Small intestine (tissue), 7 donors: ENCODE data around the gene SLC66A2. TPM values are rescaled to one million over a fixed set of nuclear protein-coding genes. Genes with fewer than 3 reads are reported as not detected.

ENCODE experiments used
- DNase-seq, 2 donors: peaks; one replicate each; pipeline versions ENCODE4 v3.0.0 to v3.0.0-alpha.2; 2013
- FAIRE-seq: peaks from 2 replicates; lab custom pipeline; 2012; peaks lifted over from hg19 to GRCh38; lab: Jason Lieb, UNC
- H3K27ac ChIP-seq, 3 donors: one replicate each; pipeline ENCODE4 v1.5.1; 2013; ENCODE audit warnings: low read length in 2 of 3, mild to moderate bottlenecking in 2 of 3, control low read depth in 1 of 3, inconsistent platforms in 1 of 3, low read depth in 1 of 3, moderate library complexity in 1 of 3
- H3K27me3 ChIP-seq, 3 donors: one replicate each; pipeline ENCODE4 v1.6.1; 2013; ENCODE audit warnings: low read length in 3 of 3, inconsistent platforms in 1 of 3; ENCODE audit not compliant: control insufficient read depth in 3 of 3, insufficient read depth in 3 of 3
- H3K36me3 ChIP-seq, 3 donors: one replicate each; pipeline ENCODE4 v1.6.1; 2013; ENCODE audit warnings: low read length in 3 of 3, inconsistent platforms in 1 of 3, low read depth in 1 of 3, mild to moderate bottlenecking in 1 of 3, moderate library complexity in 1 of 3; ENCODE audit not compliant: control insufficient read depth in 3 of 3, insufficient read depth in 2 of 3
- H3K4me1 ChIP-seq, 3 donors: one replicate each; pipeline ENCODE4 v1.6.1; 2013; ENCODE audit warnings: low read length in 2 of 3, inconsistent platforms in 1 of 3, low read depth in 1 of 3, mild to moderate bottlenecking in 1 of 3, moderate library complexity in 1 of 3; ENCODE audit not compliant: control insufficient read depth in 3 of 3, insufficient read depth in 2 of 3
- H3K4me3 ChIP-seq, 3 donors: one replicate each; pipeline ENCODE4 v1.5.1; 2013; ENCODE audit warnings: low read length in 3 of 3, control low read depth in 1 of 3, inconsistent platforms in 1 of 3, low read depth in 1 of 3, mild to moderate bottlenecking in 1 of 3, moderate library complexity in 1 of 3
- H3K9me3 ChIP-seq, 2 donors: one replicate each; pipeline ENCODE4 v1.6.1; 2013; ENCODE audit warnings: low read depth in 1 of 2, low read length in 1 of 2; ENCODE audit not compliant: control insufficient read depth in 2 of 2, insufficient read depth in 1 of 2
- WGBS, 3 donors: extraction: QIAGEN DNeasy Blood & Tissue Kit; methylation state at CpG; one replicate each; pipeline ENCODE4 v1.1.7; 2013; 5-methylcytosine and 5-hydroxymethylcytosine counted together
- polyA plus RNA-seq, 4 donors: library from polyadenylated mRNA; stranded (reverse) in 3 of 4; unstranded in 1 of 4; fragments of 200-250 nt in 3 of 4; fragments of 120-200 nt in 1 of 4; gene quantifications; one replicate each; pipeline versions ENCODE4 v1.2.1 to v1.2.3, GENCODE V29; 2013
- donor health status: healthy with polysubstance abuse.
- donor health status: control.
- donor health status: control.
- donor health status: Bipolar disorder and iron deficiency.
- donor health status: healthy.

SLC66A2 gene
- polyA plus RNA-seq, 4 donors = 15.0 to 30.3 (median 17.8) TPM

- H3K9me3 ChIP-seq = peaks cover 0 to 49% of the 10 kb centered on the region in 2 donors
- 95 to 98% (median 95%) methylated on average over 11 of the region's 11 CpGs for WGBS, 3 donors
- DNase-seq = no peak
Observed at GRCh38 chr18:79926306-79926705, 25.1 kb downstream of the SLC66A2 start.

GRCh38 chr18:79924814-79925731 is 26.4 kb downstream of the SLC66A2 start:
- Histone ChIP-seq H3K9me3 (peaks cover 0 to 49% of the 10 kb centered on the region in 2 donors), H3K27ac (no peak overlapping the region), H3K36me3 (peaks cover 2 to 53% (median 7%) of the 10 kb centered on the region in 3 donors), H3K4me1 (no peaks in the 10 kb centered on the region), H3K27me3 (no peaks in the 10 kb centered on the region), H3K4me3 (no peak overlapping the region)
- WGBS, 3 donors = 87 to 92% (median 89%) methylated on average over 25 of the region's 25 CpGs
- no peak for FAIRE-seq
- DNase-seq = no peak

More at GRCh38 chr18:79926306-79926705, 25.1 kb downstream of the SLC66A2 start:
- Histone ChIP-seq H3K4me1 (no peaks in the 10 kb centered on the region), H3K4me3 (no peak overlapping the region), H3K27ac (no peak overlapping the region), H3K36me3 (peaks cover 2 to 53% (median 7%) of the 10 kb centered on the region in 3 donors), H3K27me3 (no peaks in the 10 kb centered on the region)
- FAIRE-seq = no peak

- Histone ChIP-seq H3K36me3 (peaks cover 0 to 54% (median 5%) of the 10 kb centered on the region in 3 donors), H3K4me3 (no peak overlapping the region), H3K27ac (no peak overlapping the region), H3K4me1 (no peaks in the 10 kb centered on the region), H3K27me3 (no peaks in the 10 kb centered on the region), H3K9me3 (peaks cover 0 to 44% of the 10 kb centered on the region in 2 donors)
- no peak for FAIRE-seq
- WGBS, 3 donors = 96 to 98% (median 97%) methylated on average over 26 of the region's 26 CpGs
- DNase-seq = no peak
Observed at GRCh38 chr18:79923896-79924585, 27.4 kb downstream of the SLC66A2 start.

GRCh38 chr18:79922971-79923411 is 28.5 kb downstream of the SLC66A2 start:
- WGBS, 3 donors = 88 to 93% (median 89%) methylated on average over 13 to 17 of the region's 17 CpGs
- no peaks in the 10 kb centered on the region for H3K27me3 ChIP-seq
- DNase-seq = no peak
- no peak overlapping the region for H3K27ac ChIP-seq
- H3K9me3 ChIP-seq = peaks cover 0 to 44% of the 10 kb centered on the region in 2 donors
- FAIRE-seq = no peak
- no peak overlapping the region for H3K4me3 ChIP-seq
- H3K36me3 ChIP-seq = peaks cover 0 to 54% (median 7%) of the 10 kb centered on the region in 3 donors
- H3K4me1 ChIP-seq = no peaks in the 10 kb centered on the region

- FAIRE-seq = no peak
- Histone ChIP-seq H3K4me3 (no peak overlapping the region), H3K4me1 (no peaks in the 10 kb centered on the region), H3K27ac (no peak overlapping the region), H3K36me3 (peaks cover 0 to 54% (median 8%) of the 10 kb centered on the region in 3 donors), H3K9me3 (peaks cover 0 to 46% of the 10 kb centered on the region in 2 donors), H3K27me3 (no peaks in the 10 kb centered on the region)
- WGBS, 3 donors = 96 to 98% (median 97%) methylated on average over 23 to 24 of the region's 24 CpGs
- DNase-seq = no peak
Observed at GRCh38 chr18:79921984-79922965, 29.2 kb downstream of the SLC66A2 start.

- H3K27me3 ChIP-seq = no peaks in the 10 kb centered on the region
- H3K4me3 ChIP-seq = no peak overlapping the region
- H3K36me3 ChIP-seq = peaks cover 4 to 61% (median 10%) of the 10 kb centered on the region in 3 donors
- FAIRE-seq = no peak
- peaks cover 0 to 58% of the 10 kb centered on the region in 2 donors for H3K9me3 ChIP-seq
- 98% methylated on average over 19 of the region's 19 CpGs for WGBS, 3 donors
- H3K27ac ChIP-seq = no peak overlapping the region
- no peaks in the 10 kb centered on the region for H3K4me1 ChIP-seq
- DNase-seq = no peak
Observed at GRCh38 chr18:79919089-79919488, 32.4 kb downstream of the SLC66A2 start.

GRCh38 chr18:79918615-79919011 is 32.8 kb downstream of the SLC66A2 start:
- Histone ChIP-seq H3K36me3 (peaks cover 4 to 56% (median 10%) of the 10 kb centered on the region in 3 donors), H3K4me3 (no peak overlapping the region), H3K27me3 (no peaks in the 10 kb centered on the region), H3K4me1 (no peaks in the 10 kb centered on the region), H3K27ac (no peak overlapping the region), H3K9me3 (peaks cover 0 to 54% of the 10 kb centered on the region in 2 donors)
- DNase-seq = no peak
- no peak for FAIRE-seq
- WGBS, 3 donors = 96 to 99% (median 97%) methylated on average over 19 to 20 of the region's 20 CpGs
